ENCODE results near the gene YIPF5.
A peak's percentile ranks its signal among the peaks of the same experiment; 100 is the strongest.

Gene YIPF5

GRCh38 chr5:144170276-144171024 lies at the start of gene YIPF5, which contains the start of gene KCTD16:
TSS of gene YIPF5 (minus strand) at chr5:144170659. CDS start at chr5:144169955, 704 bp downstream.
TSS of gene KCTD16 (plus strand) at chr5:144170873.
- peak; percentile 88 to 89 for DNase-seq

GRCh38 chr5:144219869-144220268 lies 49.4 kb upstream of the YIPF5 start:
- DNase-seq, result no peak

GRCh38 chr5:144210655-144211054 lies 40.2 kb upstream of the YIPF5 start:
- no peak for DNase-seq

GRCh38 chr5:144209361-144209760 lies 38.9 kb upstream of the YIPF5 start:
- DNase-seq, result peak in 1 of 2 experiments; percentile 5

GRCh38 chr5:144207875-144208444 lies 37.5 kb upstream of the YIPF5 start:
- DNase-seq, result no peak

GRCh38 chr5:144206141-144206540 lies 35.7 kb upstream of the YIPF5 start:
- DNase-seq, result no peak

- DNase-seq, result no peak
Measured at GRCh38 chr5:144205141-144205551, 34.7 kb upstream of the YIPF5 start.

- DNase-seq, result peak in 1 of 2 experiments; percentile 22
Measured at GRCh38 chr5:144203750-144204596, 33.5 kb upstream of the YIPF5 start.

GRCh38 chr5:144202726-144203125 lies 32.3 kb upstream of the YIPF5 start:
- DNase-seq, result no peak

- no peak for DNase-seq
Measured at GRCh38 chr5:144202072-144202471, 31.6 kb upstream of the YIPF5 start.

GRCh38 chr5:144201588-144201987 lies 31.1 kb upstream of the YIPF5 start:
- no peak for DNase-seq

- no peak for DNase-seq
Measured at GRCh38 chr5:144198386-144198785, 27.9 kb upstream of the YIPF5 start.

GRCh38 chr5:144196612-144197011 lies 26.2 kb upstream of the YIPF5 start:
- no peak for DNase-seq

- DNase-seq, result no peak
Measured at GRCh38 chr5:144195448-144195847, 25.0 kb upstream of the YIPF5 start.

- no peak for DNase-seq
Measured at GRCh38 chr5:144194144-144194543, 23.7 kb upstream of the YIPF5 start.

GRCh38 chr5:144192661-144193060 lies 22.2 kb upstream of the YIPF5 start:
- no peak for DNase-seq

- DNase-seq, result peak in 1 of 2 experiments; percentile 1
Measured at GRCh38 chr5:144191998-144192397, 21.5 kb upstream of the YIPF5 start.

- no peak for DNase-seq
Measured at GRCh38 chr5:144191531-144191930, 21.1 kb upstream of the YIPF5 start.

- DNase-seq, result no peak
Measured at GRCh38 chr5:144189800-144190429, 19.5 kb upstream of the YIPF5 start.

- DNase-seq, result no peak
Measured at GRCh38 chr5:144187699-144188294, 17.3 kb upstream of the YIPF5 start.

- no peak for DNase-seq
Measured at GRCh38 chr5:144183254-144183889, 12.9 kb upstream of the YIPF5 start.

- no peak for DNase-seq
Measured at GRCh38 chr5:144179226-144179625, 8.8 kb upstream of the YIPF5 start.

All from NCI-H1930 (cell line).